CD4-positive, CD25-positive, alpha-beta regulatory T cell (primary cell): Measurements from ENCODE around the gene LYPD1. TPM values are rescaled to one million over a fixed set of nuclear protein-coding genes. Genes with fewer than 3 reads are reported as not detected.

Experiments used
- ATAC-seq, 2 donors: fragments of 150-1000 bp; cut with Tn5 transposase; one replicate each; pipeline ENCODE4 v1.10.0; 2021; ENCODE audit warnings: low read depth in 2 of 2, moderate number of reproducible peaks in 2 of 2, moderate library complexity in 1 of 2
- DNase-seq, 3 donors: peaks; one replicate each; pipeline versions ENCODE4 v3.0.0 to v3.0.0-alpha.2; 2012 to 2022; ENCODE audit warnings: mixed read lengths in 1 of 3
- H3K27ac ChIP-seq: one replicate; pipeline ENCODE4 v1.7.0; 2013; ENCODE audit warnings: mild to moderate bottlenecking, low read length; ENCODE audit not compliant: insufficient read depth, poor library complexity, severe bottlenecking
- H3K27me3 ChIP-seq: one replicate; pipeline ENCODE4 v1.7.0; 2013; ENCODE audit warnings: low read length; ENCODE audit not compliant: control insufficient read depth, insufficient read depth
- H3K36me3 ChIP-seq: one replicate; pipeline ENCODE4 v1.7.0; 2013; ENCODE audit warnings: mild to moderate bottlenecking, low read length, moderate library complexity; ENCODE audit not compliant: control insufficient read depth, insufficient read depth
- H3K4me1 ChIP-seq: 2 replicates; pipeline ENCODE4 v1.7.0; 2013; ENCODE audit warnings: mild to moderate bottlenecking, low read length; ENCODE audit not compliant: insufficient read depth, control insufficient read depth, poor library complexity, severe bottlenecking
- H3K4me3 ChIP-seq: one replicate; pipeline ENCODE4 v1.7.0; 2013; ENCODE audit warnings: low read depth, mild to moderate bottlenecking, low read length, moderate library complexity
- H3K9me3 ChIP-seq, 2 experiments: 1 replicate in 1 of 2; 2 replicates in 1 of 2; pipeline ENCODE4 v1.7.0; 2013; ENCODE audit warnings: low read length in 2 of 2, mild to moderate bottlenecking in 1 of 2, moderate library complexity in 1 of 2; ENCODE audit not compliant: control insufficient read depth in 2 of 2
- H3K27ac Mint-ChIP-seq, 3 donors: one replicate each; pipeline ENCODE4 v1.8.0; 2020 to 2022; ENCODE audit warnings: mild to moderate bottlenecking in 3 of 3, mixed read lengths in 3 of 3, moderate library complexity in 2 of 3
- H3K27me3 Mint-ChIP-seq: one replicate; pipeline ENCODE4 v1.8.0; 2022; ENCODE audit warnings: mild to moderate bottlenecking, mixed read lengths
- H3K36me3 Mint-ChIP-seq: one replicate; pipeline ENCODE4 v1.8.0; 2020; ENCODE audit warnings: mixed read lengths
- H3K4me1 Mint-ChIP-seq, 4 donors: one replicate each; pipeline ENCODE4 v1.8.0; 2020 to 2022; ENCODE audit warnings: mixed read lengths in 4 of 4, mild to moderate bottlenecking in 1 of 4
- H3K4me3 Mint-ChIP-seq, 4 donors: one replicate each; pipeline ENCODE4 v1.8.0; 2020 to 2022; ENCODE audit warnings: mild to moderate bottlenecking in 4 of 4, mixed read lengths in 4 of 4, moderate library complexity in 3 of 4
- H3K9me3 Mint-ChIP-seq, 7 donors: one replicate each; pipeline ENCODE4 v1.8.0; 2020 to 2022; ENCODE audit warnings: mixed read lengths in 7 of 7, mild to moderate bottlenecking in 3 of 7, moderate library complexity in 2 of 7
- polyA plus RNA-seq, 4 donors: library from polyadenylated mRNA; unstranded; fragments of 300-500 nt; fragmentation: Illumina TruSeq; gene quantifications; one replicate each; pipeline ENCODE4 v1.2.3, GENCODE V29; 2021
- total RNA-seq: library from RNA; stranded (reverse); gene quantifications from one replicate; pipeline ENCODE4 v1.2.3, GENCODE V29; 2022

The LYPD1 gene
- total and polyA plus RNA-seq, 5 donors from 2014 or later, result not detected

- peaks cover 0 to 7% (median 2%) of the 10 kb centered on the region in 7 donors for H3K9me3 Mint-ChIP-seq
- no peaks in the 10 kb centered on the region for H3K27me3 Mint-ChIP-seq
- no peaks in the 10 kb centered on the region for H3K36me3 Mint-ChIP-seq
Measured at GRCh38 chr2:132597831-132598230, 72.2 kb downstream of the LYPD1 start.

GRCh38 chr2:132597166-132597565 lies 72.8 kb downstream of the LYPD1 start:
- Histone ChIP-seq H3K4me1 (no peaks in the 10 kb centered on the region), H3K9me3 (no peaks in the 10 kb centered on the region), H3K27me3 (no peaks in the 10 kb centered on the region), H3K27ac (no peak overlapping the region), H3K36me3 (no peaks in the 10 kb centered on the region), H3K4me3 (no peak overlapping the region)
- Mint-ChIP-seq H3K4me1 (no peaks in the 10 kb centered on the region), H3K27ac (no peak overlapping the region), H3K4me3 (no peak overlapping the region), H3K27me3 (no peaks in the 10 kb centered on the region), H3K9me3 (peaks cover 0 to 7% (median 2%) of the 10 kb centered on the region in 7 donors), H3K36me3 (no peaks in the 10 kb centered on the region)
- no peak for ATAC-seq
- no peak for DNase-seq

More at GRCh38 chr2:132597831-132598230, 72.2 kb downstream of the LYPD1 start:
- Mint-ChIP-seq H3K27ac (no peak overlapping the region), H3K4me1 (no peaks in the 10 kb centered on the region), H3K4me3 (no peak overlapping the region)
- no peak overlapping the region for H3K4me3 ChIP-seq
- DNase-seq (no peak), ATAC-seq (no peak)
- H3K4me1 ChIP-seq, result no peaks in the 10 kb centered on the region
- H3K36me3 ChIP-seq, result no peaks in the 10 kb centered on the region
- no peak overlapping the region for H3K27ac ChIP-seq
- H3K27me3 ChIP-seq, result no peaks in the 10 kb centered on the region
- H3K9me3 ChIP-seq, result no peaks in the 10 kb centered on the region

DNA sequence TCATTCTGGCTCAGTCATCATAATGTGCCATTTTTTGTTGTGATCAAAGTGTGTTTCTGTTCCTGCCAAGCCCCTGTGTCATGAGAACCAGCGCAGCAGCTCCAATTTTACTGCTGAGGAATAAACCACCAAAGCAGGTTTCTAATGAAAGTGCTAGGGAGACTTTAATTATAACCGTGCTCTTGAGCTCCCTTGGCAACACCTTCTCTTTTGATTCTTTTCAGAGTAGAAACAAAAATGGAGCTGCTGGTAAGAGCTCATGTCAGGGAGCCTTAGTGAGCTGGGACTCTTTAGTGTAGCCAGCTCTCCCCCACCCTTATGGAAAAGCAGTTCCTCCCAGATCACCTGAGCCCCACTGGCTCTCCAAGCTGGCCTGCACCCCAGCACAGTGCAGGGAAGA lies 74.3 kb downstream of the LYPD1 start:
- Histone ChIP-seq H3K4me1 (no peaks in the 10 kb centered on the region), H3K27ac (no peak overlapping the region), H3K36me3 (no peaks in the 10 kb centered on the region), H3K9me3 (no peaks in the 10 kb centered on the region), H3K27me3 (no peaks in the 10 kb centered on the region), H3K4me3 (no peak overlapping the region)
- H3K9me3 Mint-ChIP-seq, result peaks cover 0 to 7% (median 3%) of the 10 kb centered on the region in 7 donors
- H3K27ac Mint-ChIP-seq, result no peak overlapping the region
- H3K4me1 Mint-ChIP-seq, result no peaks in the 10 kb centered on the region
- DNase-seq (no peak), ATAC-seq (no peak)
- H3K36me3 Mint-ChIP-seq, result no peaks in the 10 kb centered on the region
- H3K27me3 Mint-ChIP-seq, result no peaks in the 10 kb centered on the region
- H3K4me3 Mint-ChIP-seq, result no peak overlapping the region

DNA sequence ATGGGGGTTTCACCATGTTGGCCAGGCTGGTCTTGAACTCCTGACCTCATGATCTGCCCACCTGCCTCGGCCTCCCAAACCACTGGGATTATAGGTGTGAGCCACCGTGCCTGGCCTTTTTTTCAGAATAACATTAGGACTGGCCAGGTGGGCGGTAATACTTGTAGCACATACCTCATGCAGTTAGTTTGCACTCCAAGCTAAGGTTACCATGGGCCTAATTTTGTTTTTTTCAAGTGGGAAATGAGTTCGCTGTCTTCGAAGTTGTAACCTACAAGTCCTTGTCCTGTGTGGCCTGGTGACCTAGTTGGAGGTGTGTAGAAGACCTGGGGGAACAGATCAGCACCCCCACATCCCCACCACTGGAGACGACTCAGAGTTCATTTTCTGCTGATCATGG lies 74.8 kb downstream of the LYPD1 start:
- no peak for ATAC-seq
- DNase-seq, result no peak
- Mint-ChIP-seq H3K4me3 (no peak overlapping the region), H3K4me1 (no peaks in the 10 kb centered on the region), H3K27me3 (no peaks in the 10 kb centered on the region), H3K27ac (no peak overlapping the region), H3K36me3 (no peaks in the 10 kb centered on the region), H3K9me3 (peaks cover 0 to 7% (median 4%) of the 10 kb centered on the region in 7 donors)
- H3K9me3 ChIP-seq, result no peaks in the 10 kb centered on the region
- no peaks in the 10 kb centered on the region for H3K36me3 ChIP-seq
- no peaks in the 10 kb centered on the region for H3K27me3 ChIP-seq
- no peak overlapping the region for H3K4me3 ChIP-seq
- H3K27ac ChIP-seq, result no peak overlapping the region
- H3K4me1 ChIP-seq, result no peaks in the 10 kb centered on the region
